ENCODE measurements around the gene PSD2. TPM values are rescaled to one million over a fixed set of nuclear protein-coding genes. Genes with fewer than 3 reads are reported as not detected.

PSD2 gene
- total RNA-seq, 4 donors from 2014 or later, result 0.08 to 0.13 (median 0.10) TPM; not detected in 1

DNA sequence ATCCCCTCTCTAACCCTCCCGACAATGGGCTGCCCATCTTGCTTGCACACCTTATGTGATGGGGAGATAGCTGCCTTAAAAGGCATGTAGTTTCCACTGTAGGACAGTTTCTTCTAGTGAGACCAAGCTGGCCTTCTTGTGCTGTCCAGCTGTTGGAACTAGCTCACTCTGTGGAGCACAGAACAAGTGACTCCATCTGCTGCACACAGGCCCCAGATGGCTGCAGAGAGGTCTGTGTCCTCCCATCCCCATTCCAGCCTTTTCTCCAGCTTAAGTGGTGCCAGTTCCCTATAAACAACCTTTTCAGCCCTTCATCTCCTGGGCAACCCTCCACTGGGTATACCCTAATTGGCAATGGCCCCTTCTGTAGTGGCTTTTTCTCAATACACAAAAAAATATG is 18.7 kb upstream of the PSD2 start:
- Histone ChIP-seq H3K36me3 (no peaks in the 10 kb centered on the region), H3K4me3 (no peak overlapping the region), H3K27me3 (no peaks in the 10 kb centered on the region), H3K9me3 (no peaks in the 10 kb centered on the region), H3K4me1 (peaks cover 7% of the 10 kb centered on the region), H3K27ac (no peak overlapping the region)
- TF ChIP-seq EP300 (IDR thresholded peaks at IDR 0.05) (no peak), POLR2AphosphoS5 (IDR thresholded peaks at IDR 0.05) (no peak)
- TF ChIP-seq, protein P1, sequence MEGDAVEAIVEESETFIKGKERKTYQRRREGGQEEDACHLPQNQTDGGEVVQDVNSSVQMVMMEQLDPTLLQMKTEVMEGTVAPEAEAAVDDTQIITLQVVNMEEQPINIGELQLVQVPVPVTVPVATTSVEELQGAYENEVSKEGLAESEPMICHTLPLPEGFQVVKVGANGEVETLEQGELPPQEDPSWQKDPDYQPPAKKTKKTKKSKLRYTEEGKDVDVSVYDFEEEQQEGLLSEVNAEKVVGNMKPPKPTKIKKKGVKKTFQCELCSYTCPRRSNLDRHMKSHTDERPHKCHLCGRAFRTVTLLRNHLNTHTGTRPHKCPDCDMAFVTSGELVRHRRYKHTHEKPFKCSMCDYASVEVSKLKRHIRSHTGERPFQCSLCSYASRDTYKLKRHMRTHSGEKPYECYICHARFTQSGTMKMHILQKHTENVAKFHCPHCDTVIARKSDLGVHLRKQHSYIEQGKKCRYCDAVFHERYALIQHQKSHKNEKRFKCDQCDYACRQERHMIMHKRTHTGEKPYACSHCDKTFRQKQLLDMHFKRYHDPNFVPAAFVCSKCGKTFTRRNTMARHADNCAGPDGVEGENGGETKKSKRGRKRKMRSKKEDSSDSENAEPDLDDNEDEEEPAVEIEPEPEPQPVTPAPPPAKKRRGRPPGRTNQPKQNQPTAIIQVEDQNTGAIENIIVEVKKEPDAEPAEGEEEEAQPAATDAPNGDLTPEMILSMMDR (IDR thresholded peaks at IDR 0.05), result no peak
- WGBS, result 100% methylated on average over 1 of the region's 1 CpG
- DNase-seq (ENCODE audit: low spot score in 2 of 2), result no peak

- DNase-seq (ENCODE audit: low spot score in 2 of 2), result no peak
- Histone ChIP-seq H3K4me1 (peaks cover 10% of the 10 kb centered on the region), H3K27ac (no peak overlapping the region), H3K27me3 (no peaks in the 10 kb centered on the region), H3K36me3 (no peaks in the 10 kb centered on the region), H3K4me3 (no peak overlapping the region), H3K9me3 (no peaks in the 10 kb centered on the region)
- no peak for TF ChIP-seq EP300 (IDR thresholded peaks at IDR 0.05)
- no peak for TF ChIP-seq POLR2A (IDR thresholded peaks at IDR 0.05)
- TF ChIP-seq, protein P1 (IDR thresholded peaks at IDR 0.05), result no peak
- 79% methylated on average over 7 of the region's 7 CpGs for WGBS
These were observed 12.1 kb upstream of the PSD2 start for GRCh38 chr5:139783436-139783965.

DNA sequence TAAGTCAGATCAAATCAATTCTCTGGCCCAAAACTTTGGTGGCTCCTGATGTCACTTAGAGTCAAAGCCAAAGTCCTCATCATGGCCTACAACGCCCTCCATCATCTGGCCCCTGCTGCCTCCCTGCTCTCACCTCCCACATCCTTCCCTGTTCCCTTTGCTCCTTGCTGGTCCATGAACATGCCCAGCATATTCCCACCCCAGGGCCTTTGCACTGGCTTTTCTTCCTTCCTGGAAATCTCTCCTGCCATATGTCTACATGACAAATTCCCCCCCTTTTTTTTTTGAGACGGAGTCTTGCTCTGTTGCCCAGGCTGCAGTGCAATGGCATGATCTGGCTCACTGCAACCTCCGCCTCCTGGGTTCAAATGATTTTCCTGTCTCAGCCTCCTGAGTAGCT is 11.1 kb upstream of the PSD2 start:
- H3K4me3 ChIP-seq, result no peak overlapping the region
- WGBS, result 95% methylated on average over 3 of the region's 3 CpGs
- no peaks in the 10 kb centered on the region for H3K9me3 ChIP-seq
- H3K27ac ChIP-seq, result no peak overlapping the region
- TF ChIP-seq EP300 (IDR thresholded peaks at IDR 0.05), result no peak
- TF ChIP-seq, protein P1 (IDR thresholded peaks at IDR 0.05), result no peak
- no peak for TF ChIP-seq POLR2A (IDR thresholded peaks at IDR 0.05)
- no peak for TF ChIP-seq POLR2AphosphoS5 (IDR thresholded peaks at IDR 0.05)
- H3K4me1 ChIP-seq, result peaks cover 13% of the 10 kb centered on the region
- no peak for DNase-seq (ENCODE audit: low spot score in 2 of 2)
- H3K27me3 ChIP-seq, result no peaks in the 10 kb centered on the region
- H3K36me3 ChIP-seq, result no peaks in the 10 kb centered on the region

GRCh38 chr5:139787257-139787567 is 8.4 kb upstream of the PSD2 start:
- Histone ChIP-seq H3K36me3 (no peaks in the 10 kb centered on the region), H3K27ac (no peak overlapping the region), H3K4me1 (peaks cover 13% of the 10 kb centered on the region), H3K4me3 (peak overlapping the region; percentile 58), H3K27me3 (no peaks in the 10 kb centered on the region), H3K9me3 (no peaks in the 10 kb centered on the region)
- no peak for DNase-seq (ENCODE audit: low spot score in 2 of 2)
- TF ChIP-seq, protein P1 (IDR thresholded peaks at IDR 0.05), result no peak
- TF ChIP-seq POLR2A (IDR thresholded peaks at IDR 0.05) (no peak), POLR2AphosphoS5 (IDR thresholded peaks at IDR 0.05) (no peak), EP300 (IDR thresholded peaks at IDR 0.05) (no peak)
- 30% methylated on average over 4 of the region's 5 CpGs for WGBS

DNA sequence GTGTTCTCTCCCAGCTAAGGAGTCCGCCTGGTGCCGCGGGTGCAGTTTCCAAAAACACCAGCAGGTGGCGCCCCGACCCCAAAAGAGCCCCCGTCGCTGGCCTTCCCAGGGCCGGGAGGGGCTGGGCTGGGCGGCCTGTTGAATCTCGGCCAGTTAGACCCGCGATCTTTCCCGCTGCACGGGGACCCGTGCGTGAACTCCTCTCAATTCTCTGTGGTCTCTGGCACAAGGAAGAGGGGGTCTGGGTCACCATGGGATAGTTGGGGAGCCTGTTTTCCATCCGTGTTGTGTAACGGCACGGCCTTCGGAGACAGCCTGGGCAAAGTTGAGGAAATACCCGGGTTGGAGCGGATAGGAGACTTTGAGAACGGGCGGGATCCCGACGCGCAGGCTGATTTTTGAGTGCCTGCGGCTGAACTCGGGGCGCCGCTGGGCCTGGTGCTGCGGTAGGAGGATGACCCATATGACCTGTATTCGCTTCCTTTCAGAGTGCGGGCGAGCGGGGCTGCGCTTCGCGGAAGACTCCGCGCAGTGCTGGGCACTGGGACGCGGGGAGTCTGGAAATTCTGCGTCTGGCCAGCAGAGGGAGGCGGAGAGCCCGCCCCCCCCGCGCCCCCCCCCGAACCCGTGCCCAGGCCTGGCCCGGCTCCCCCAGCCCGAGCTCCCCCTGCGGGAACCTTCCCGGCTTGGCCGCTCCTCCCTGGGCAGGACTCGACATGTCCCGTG is 7.9 kb upstream of the PSD2 start:
- 0% methylated on average over 17 of the region's 57 CpGs for WGBS
- Histone ChIP-seq H3K36me3 (no peaks in the 10 kb centered on the region), H3K27me3 (no peaks in the 10 kb centered on the region), H3K9me3 (no peaks in the 10 kb centered on the region), H3K4me3 (peak overlapping the region; percentile 58), H3K27ac (peak overlapping the region; percentile 50), H3K4me1 (peaks cover 13% of the 10 kb centered on the region)
- TF ChIP-seq, protein P1 (IDR thresholded peaks at IDR 0.05), result peak; percentile 91 to 99
- no peak for TF ChIP-seq EP300 (IDR thresholded peaks at IDR 0.05)
- TF ChIP-seq POLR2A (IDR thresholded peaks at IDR 0.05), result no peak
- no peak for TF ChIP-seq POLR2AphosphoS5 (IDR thresholded peaks at IDR 0.05)
- peak; percentile 93 to 94 for DNase-seq (ENCODE audit: low spot score in 2 of 2)
